ENCODE data around the gene BAZ2A. TPM values are rescaled to one million over a fixed set of nuclear protein-coding genes. Genes with fewer than 3 reads are reported as not detected.
A peak's percentile ranks its signal among the peaks of the same experiment; 100 is the strongest.
"Not testable (repeated sequence)": the region's sequence is repeated elsewhere in the genome, so short reads cannot be mapped to it uniquely, and the experiment has no call there.

The BAZ2A gene
- 10 to 100 TPM; 17.3 to 56.0 (median 33.5) TPM for polyA plus RNA-seq (ENCODE audit: low read depth in 6 of 6)

- Mint-ChIP-seq H3K4me1 (peaks cover 56 to 78% (median 70%) of the 10 kb centered on the region in 3 donors), H3K27ac (peak within 1 kb of the TSS; percentile 86 to 98 (median 96))
- ATAC-seq (ENCODE audit: low read depth in 2 of 2), result peak; percentile 64 to 72
These were observed at the start of gene BAZ2A for GRCh38 chr12:56630180-56630632. Gene BAZ2A (minus strand): TSS chr12:56630326. CDS start chr12:56617530, 12,796 bp downstream.

GRCh38 chr12:56678852-56679251, 48.7 kb upstream of the BAZ2A start:
- ATAC-seq (ENCODE audit: low read depth in 2 of 2) (no peak), DNase-seq (no peak)
- no peaks in the 10 kb centered on the region for H3K27me3 Mint-ChIP-seq
- H3K27ac Mint-ChIP-seq, result peak overlapping the region in 5 of 6 donors; percentile 34 to 92 (median 75)
- no peaks in the 10 kb centered on the region for H3K36me3 Mint-ChIP-seq
- H3K4me3 Mint-ChIP-seq, result peak overlapping the region in 1 of 8 donors; percentile 41
- no peaks in the 10 kb centered on the region for H3K9me3 Mint-ChIP-seq
- H3K4me1 Mint-ChIP-seq, result peaks cover 14 to 70% (median 18%) of the 10 kb centered on the region in 3 donors

More at GRCh38 chr12:56630180-56630632, at the start of gene BAZ2A:
- Mint-ChIP-seq H3K9me3 (no peaks in the 10 kb centered on the region), H3K4me3 (peak within 1 kb of the TSS; percentile 86 to 99 (median 94)), H3K27me3 (no peaks in the 10 kb centered on the region), H3K36me3 (peaks cover 0 to 4% of the 10 kb centered on the region in 2 donors)
- peak; percentile 82 for DNase-seq

GRCh38 chr12:56677680-56678079, 47.6 kb upstream of the BAZ2A start:
- Mint-ChIP-seq H3K4me1 (peaks cover 12 to 65% (median 22%) of the 10 kb centered on the region in 3 donors), H3K27me3 (no peaks in the 10 kb centered on the region), H3K4me3 (no peak overlapping the region), H3K27ac (peak overlapping the region in 2 of 6 donors; percentile 12 to 41), H3K36me3 (no peaks in the 10 kb centered on the region), H3K9me3 (no peaks in the 10 kb centered on the region)
- no peak for ATAC-seq (ENCODE audit: low read depth in 2 of 2)
- no peak for DNase-seq

- H3K4me3 Mint-ChIP-seq, result no peak overlapping the region
- DNase-seq (no peak), ATAC-seq (ENCODE audit: low read depth in 2 of 2) (no peak)
- H3K9me3 Mint-ChIP-seq, result no peaks in the 10 kb centered on the region
- no peaks in the 10 kb centered on the region for H3K36me3 Mint-ChIP-seq
- H3K4me1 Mint-ChIP-seq, result peaks cover 9 to 62% (median 24%) of the 10 kb centered on the region in 3 donors
- H3K27ac Mint-ChIP-seq, result peak overlapping the region in 2 of 6 donors; percentile 41 to 69
- H3K27me3 Mint-ChIP-seq, result no peaks in the 10 kb centered on the region
These were observed 46.9 kb upstream of the BAZ2A start for GRCh38 chr12:56676851-56677580.

- Mint-ChIP-seq H3K9me3 (no peaks in the 10 kb centered on the region), H3K27me3 (no peaks in the 10 kb centered on the region), H3K27ac (peak overlapping the region in 2 of 6 donors; percentile 22 to 45), H3K4me3 (no peak overlapping the region), H3K4me1 (peaks cover 4 to 29% (median 19%) of the 10 kb centered on the region in 3 donors), H3K36me3 (peaks cover 0 to 4% of the 10 kb centered on the region in 2 donors)
- DNase-seq (no peak), ATAC-seq (ENCODE audit: low read depth in 2 of 2) (no peak)
These were observed 41.5 kb upstream of the BAZ2A start for GRCh38 chr12:56671608-56672007.

GRCh38 chr12:56670836-56671235, 40.7 kb upstream of the BAZ2A start:
- DNase-seq (no peak), ATAC-seq (ENCODE audit: low read depth in 2 of 2) (no peak)
- H3K27ac Mint-ChIP-seq, result no peak overlapping the region
- H3K27me3 Mint-ChIP-seq, result no peaks in the 10 kb centered on the region
- no peaks in the 10 kb centered on the region for H3K9me3 Mint-ChIP-seq
- no peak overlapping the region for H3K4me3 Mint-ChIP-seq
- peaks cover 0 to 4% of the 10 kb centered on the region in 2 donors for H3K36me3 Mint-ChIP-seq
- peaks cover 4 to 24% (median 14%) of the 10 kb centered on the region in 3 donors for H3K4me1 Mint-ChIP-seq

GRCh38 chr12:56668197-56668457, 38.0 kb upstream of the BAZ2A start:
- Mint-ChIP-seq H3K4me1 (peaks cover 2 to 13% (median 10%) of the 10 kb centered on the region in 3 donors), H3K9me3 (no peaks in the 10 kb centered on the region), H3K27me3 (no peaks in the 10 kb centered on the region), H3K36me3 (peaks cover 0 to 6% of the 10 kb centered on the region in 2 donors), H3K27ac (peak overlapping the region in 1 of 6 donors; percentile 49), H3K4me3 (no peak overlapping the region)
- DNase-seq (no peak), ATAC-seq (ENCODE audit: low read depth in 2 of 2) (no peak)

GRCh38 chr12:56661979-56662638, 32.0 kb upstream of the BAZ2A start:
- H3K4me1 Mint-ChIP-seq, result peaks cover 0 to 5% (median 0%) of the 10 kb centered on the region in 3 donors
- H3K36me3 Mint-ChIP-seq, result peaks cover 0 to 6% of the 10 kb centered on the region in 2 donors
- peak overlapping the region in 3 of 6 donors; percentile 10 to 41 (median 28) for H3K27ac Mint-ChIP-seq
- ATAC-seq (ENCODE audit: low read depth in 2 of 2), result no peak
- no peak for DNase-seq
- no peaks in the 10 kb centered on the region for H3K27me3 Mint-ChIP-seq
- H3K9me3 Mint-ChIP-seq, result no peaks in the 10 kb centered on the region
- no peak overlapping the region for H3K4me3 Mint-ChIP-seq

- Mint-ChIP-seq H3K4me3 (no peak overlapping the region), H3K27ac (peak overlapping the region in 1 of 6 donors; percentile 38), H3K27me3 (no peaks in the 10 kb centered on the region), H3K4me1 (peaks cover 0 to 5% (median 0%) of the 10 kb centered on the region in 3 donors), H3K9me3 (no peaks in the 10 kb centered on the region), H3K36me3 (peaks cover 0 to 6% of the 10 kb centered on the region in 2 donors)
- no peak for DNase-seq
- peak in 1 of 2 donors; percentile 32 for ATAC-seq (ENCODE audit: low read depth in 2 of 2)
These were observed 31.4 kb upstream of the BAZ2A start for GRCh38 chr12:56661560-56661959.

- H3K9me3 Mint-ChIP-seq, result peaks cover 0 to 8% (median 4%) of the 10 kb centered on the region in 7 donors
- peaks cover 0 to 6% of the 10 kb centered on the region in 2 donors for H3K36me3 Mint-ChIP-seq
- no peaks in the 10 kb centered on the region for H3K27me3 Mint-ChIP-seq
- peak overlapping the region in 3 of 6 donors; percentile 35 to 47 (median 36) for H3K27ac Mint-ChIP-seq
- H3K4me3 Mint-ChIP-seq, result no peak overlapping the region
- H3K4me1 Mint-ChIP-seq, result peaks cover 0 to 5% (median 0%) of the 10 kb centered on the region in 3 donors
- DNase-seq, result no peak
- ATAC-seq (ENCODE audit: low read depth in 2 of 2), result peak in 1 of 2 donors; percentile 43
These were observed 28.8 kb upstream of the BAZ2A start for GRCh38 chr12:56658921-56659320.

- Mint-ChIP-seq H3K9me3 (peaks cover 0 to 18% (median 14%) of the 10 kb centered on the region in 7 donors), H3K4me3 (no peak overlapping the region), H3K27me3 (no peaks in the 10 kb centered on the region), H3K4me1 (no peaks in the 10 kb centered on the region), H3K36me3 (peaks cover 0 to 10% of the 10 kb centered on the region in 2 donors), H3K27ac (peak overlapping the region in 1 of 6 donors; percentile 74)
- DNase-seq (no peak), ATAC-seq (ENCODE audit: low read depth in 2 of 2) (peak in 1 of 2 donors; percentile 25)
These were observed 27.6 kb upstream of the BAZ2A start for GRCh38 chr12:56657416-56658379.

- Mint-ChIP-seq H3K36me3 (peaks cover 0 to 12% of the 10 kb centered on the region in 2 donors), H3K9me3 (peaks cover 0 to 20% (median 16%) of the 10 kb centered on the region in 7 donors), H3K27ac (peak overlapping the region in 1 of 6 donors; percentile 13)
- not testable (repeated sequence) for H3K4me3 Mint-ChIP-seq; H3K4me1 Mint-ChIP-seq; DNase-seq; ATAC-seq (ENCODE audit: low read depth in 2 of 2); H3K27me3 Mint-ChIP-seq
These were observed 23.7 kb upstream of the BAZ2A start for GRCh38 chr12:56653781-56654180.

- Mint-ChIP-seq H3K27ac (peak overlapping the region in 1 of 6 donors; percentile 77), H3K4me3 (peak overlapping the region in 2 of 8 donors; percentile 15 to 57), H3K4me1 (peaks cover 11 to 32% (median 24%) of the 10 kb centered on the region in 3 donors), H3K36me3 (peaks cover 7 to 13% of the 10 kb centered on the region in 2 donors)
- DNase-seq; H3K27me3 Mint-ChIP-seq; H3K9me3 Mint-ChIP-seq; ATAC-seq (ENCODE audit: low read depth in 2 of 2): not testable (repeated sequence)
These were observed 17.9 kb upstream of the BAZ2A start for GRCh38 chr12:56648023-56648422.
